HCT116 (cell line): ENCODE measurements around the gene CCDC183. TPM values are rescaled to one million over a fixed set of nuclear protein-coding genes. Genes with fewer than 3 reads are reported as not detected.

Experiments
- ATAC-seq: fragments of 200-7000 bp; cut with Tn5 transposase; 2 replicates; pipeline ENCODE4 v1.9.1; 2020; ENCODE audit warnings: mild to moderate bottlenecking, moderate library complexity
- BruUV-seq: library from RNA; stranded (reverse); fragments of 400-500 nt; replicated peaks from 2 replicates; lab custom pipeline; 2021; lab: Mats Ljungman, UMichigan
- CTCF ChIA-PET: fragments of 300-600 bp; sonication (Branson Sonifier 250); formaldehyde crosslinking; loops from one replicate; lab custom pipeline; 2021; ENCODE audit warnings: antibody characterized with exemption; lab: Charles Lee
- POLR2A ChIA-PET: fragments of 300-600, 350-600 bp; sonication (Branson Sonifier 250); formaldehyde crosslinking; loops from one replicate; lab custom pipeline; 2021; ENCODE audit warnings: antibody characterized with exemption; lab: Charles Lee
- RAD21 ChIA-PET, 2 experiments: fragments of 300-600 bp; sonication (Branson Sonifier 250); formaldehyde crosslinking; loops; one replicate each; lab custom pipeline; 2023; ENCODE audit warnings: low total read pairs in 2 of 2; ENCODE audit not compliant: uncharacterized antibody in 2 of 2, unreplicated experiment in 2 of 2, low non-redundant PET in 1 of 2; lab: Charles Lee
- DNase-seq: peaks from one replicate; pipeline ENCODE4 v3.0.0-alpha.2; 2010; ENCODE audit warnings: low read depth, low spot score
- H2AFZ ChIP-seq: fragments of 200-600 bp; shearing (Covaris generic), sonication (generic); 2 replicates; pipeline ENCODE4 v1.6.1; 2017; ENCODE audit warnings: low read depth, mixed run types, mixed read lengths, antibody characterized with exemption, low read length; ENCODE audit not compliant: poor library complexity, severe bottlenecking
- H3K27ac ChIP-seq: 2 replicates; pipeline ENCODE4 v1.5.1; 2012; ENCODE audit warnings: low read depth, low read length
- H3K27me3 ChIP-seq: fragments of 200-600 bp; sonication (generic); 2 replicates; pipeline ENCODE4 v1.6.1; 2016; ENCODE audit warnings: mixed run types, low read length, mixed read lengths; ENCODE audit not compliant: insufficient read depth
- H3K36me3 ChIP-seq, 2 experiments: fragments of 200-500 bp in 1 of 2; fragments of 200-600 bp in 1 of 2; sonication (Bioruptor generic) in 1 of 2; sonication (generic) in 1 of 2; 2 replicates each; pipeline versions ENCODE4 v1.5.1 to v1.6.1; 2014 to 2016; ENCODE audit warnings: low read length in 2 of 2, inconsistent platforms in 1 of 2, mixed read lengths in 1 of 2, mixed run types in 1 of 2; ENCODE audit not compliant: insufficient read depth in 2 of 2, control insufficient read depth in 1 of 2
- H3K4me1 ChIP-seq, 2 experiments: fragments of 200-600 bp in 1 of 2; sonication (generic) in 1 of 2; 2 replicates each; pipeline versions ENCODE4 v1.5.1 to v1.6.1; 2012 to 2017; ENCODE audit warnings: low read length in 2 of 2, inconsistent platforms in 1 of 2, mild to moderate bottlenecking in 1 of 2, mixed read lengths in 1 of 2, mixed run types in 1 of 2, moderate library complexity in 1 of 2; ENCODE audit not compliant: insufficient read depth in 2 of 2, control insufficient read depth in 1 of 2
- H3K4me2 ChIP-seq: fragments of 200-600 bp; sonication (generic); 2 replicates; pipeline ENCODE4 v1.6.1; 2017; ENCODE audit warnings: mixed run types, low read length, mixed read lengths
- H3K4me3 ChIP-seq, 2 experiments: fragments of 200-600 bp in 1 of 2; sonication (generic) in 1 of 2; replicated peaks in 1 of 2; 2 replicates each; pipeline ENCODE4 v1.5.1; 2011 to 2016; ENCODE audit warnings: low read length in 2 of 2, control low read depth in 1 of 2, low read depth in 1 of 2, mild to moderate bottlenecking in 1 of 2, mixed read lengths in 1 of 2, mixed run types in 1 of 2
- H3K79me2 ChIP-seq: fragments of 200-600 bp; sonication (generic); 2 replicates; pipeline ENCODE4 v1.6.1; 2017; ENCODE audit warnings: mild to moderate bottlenecking, mixed run types, low read length, moderate library complexity, mixed read lengths; ENCODE audit not compliant: insufficient read depth
- H3K9ac ChIP-seq: fragments of 200-600 bp; sonication (generic); 2 replicates; pipeline ENCODE4 v1.6.1; 2016; ENCODE audit warnings: low read length, mixed read lengths
- H3K9me2 ChIP-seq: fragments of 200-600 bp; sonication (generic), shearing (Covaris generic); 2 replicates; pipeline ENCODE4 v1.6.1; 2017; ENCODE audit warnings: mixed run types, mild to moderate bottlenecking, moderate library complexity; ENCODE audit not compliant: insufficient read depth
- H3K9me3 ChIP-seq, 2 experiments: fragments of 200-500 bp in 1 of 2; fragments of 200-600 bp in 1 of 2; sonication (Bioruptor generic) in 1 of 2; sonication (generic) in 1 of 2; 2 replicates each; pipeline ENCODE4 v1.6.1; 2014 to 2017; ENCODE audit warnings: low read length in 2 of 2, mixed read lengths in 2 of 2, inconsistent platforms in 1 of 2, low read depth in 1 of 2, mild to moderate bottlenecking in 1 of 2, mixed run types in 1 of 2, moderate library complexity in 1 of 2; ENCODE audit not compliant: control insufficient read depth in 1 of 2, insufficient read depth in 1 of 2
- H4K20me1 ChIP-seq: fragments of 200-600 bp; sonication (generic), shearing (Covaris generic); 2 replicates; pipeline ENCODE4 v1.6.1; 2017; ENCODE audit warnings: mixed run types, mild to moderate bottlenecking, moderate library complexity; ENCODE audit not compliant: insufficient read depth
- CBX3 ChIP-seq: IDR thresholded peaks from 2 replicates; pipeline ENCODE4 v1.6.1; 2012; ENCODE audit warnings: low read depth
- CTCF ChIP-seq, 3 experiments: fragments of 200-600 bp in 1 of 3; sonication (generic) in 1 of 3; IDR thresholded peaks in 2 of 3; conservative IDR thresholded peaks in 1 of 3; 2 replicates each; pipeline ENCODE4 v1.5.1; 2012 to 2017; ENCODE audit warnings: low read depth in 2 of 3, low read length in 2 of 3, antibody characterized with exemption in 1 of 3, borderline replicate concordance in 1 of 3, control low read depth in 1 of 3, mild to moderate bottlenecking in 1 of 3, mixed read lengths in 1 of 3, mixed run types in 1 of 3, moderate library complexity in 1 of 3; ENCODE audit not compliant: insufficient read depth in 1 of 3
- EGR1 ChIP-seq: IDR thresholded peaks from 2 replicates; pipeline ENCODE4 v1.6.1; 2012; ENCODE audit warnings: low read depth
- ELF1 ChIP-seq: IDR thresholded peaks from 2 replicates; pipeline ENCODE4 v1.6.1; 2012; ENCODE audit warnings: low read depth, borderline replicate concordance
- EZH2 ChIP-seq: fragments of 200-600 bp; sonication (generic); IDR thresholded peaks from 2 replicates; pipeline ENCODE4 v1.6.1; 2017; ENCODE audit warnings: antibody characterized with exemption, mixed run types
- JUND ChIP-seq: IDR thresholded peaks from 2 replicates; pipeline ENCODE4 v1.6.1; 2012
- MAX ChIP-seq: IDR thresholded peaks from 2 replicates; pipeline ENCODE4 v1.6.1; 2012
- POLR2A ChIP-seq: IDR thresholded peaks from 2 replicates; pipeline ENCODE4 v1.7.0; 2011; ENCODE audit warnings: borderline replicate concordance; ENCODE audit not compliant: insufficient read depth, insufficient read length; ENCODE audit errors: extremely low read depth
- POLR2AphosphoS5 ChIP-seq: IDR thresholded peaks from 2 replicates; pipeline ENCODE4 v1.6.1; 2011; ENCODE audit warnings: mild to moderate bottlenecking, low read depth, low read length, moderate library complexity
- SIN3A ChIP-seq: IDR thresholded peaks from 2 replicates; pipeline ENCODE4 v1.6.1; 2012; ENCODE audit warnings: low read depth
- TCF7L2 ChIP-seq: IDR thresholded peaks from 2 replicates; pipeline ENCODE4 v1.7.0; 2011; ENCODE audit warnings: borderline replicate concordance, inconsistent platforms; ENCODE audit not compliant: insufficient read depth, insufficient read length; ENCODE audit errors: extremely low read depth
- YY1 ChIP-seq: IDR thresholded peaks from 2 replicates; pipeline ENCODE4 v1.6.1; 2011; ENCODE audit warnings: low read length, low read depth, moderate library complexity, mild to moderate bottlenecking; ENCODE audit not compliant: insufficient replicate concordance; ENCODE audit errors: extremely low read depth
- intact Hi-C: fragments of 100-400 bp; cut with micrococcal nuclease; formaldehyde crosslinking; loops from 2 replicates; pipeline ENCODE4 v1.10.0; 2022
- total RNA-seq: library from RNA; stranded (reverse); gene quantifications from one replicate; pipeline ENCODE4 v1.2.1, GENCODE V29; 2021; ENCODE audit not compliant: unreplicated experiment
- TF ChIP-seq, protein P1 (sequence below): IDR thresholded peaks from 2 replicates; pipeline ENCODE4 v1.6.1; 2011; ENCODE audit warnings: mild to moderate bottlenecking, low read length, moderate library complexity; ENCODE audit not compliant: insufficient replicate concordance; ENCODE audit errors: extremely low read depth
- TF ChIP-seq, protein P2 (sequence below): IDR thresholded peaks from 2 replicates; pipeline ENCODE4 v1.6.1; 2012; ENCODE audit warnings: low read depth

The CCDC183 gene
- total RNA-seq, 1 experiment from 2014 or later = 2.8 TPM

DNA sequence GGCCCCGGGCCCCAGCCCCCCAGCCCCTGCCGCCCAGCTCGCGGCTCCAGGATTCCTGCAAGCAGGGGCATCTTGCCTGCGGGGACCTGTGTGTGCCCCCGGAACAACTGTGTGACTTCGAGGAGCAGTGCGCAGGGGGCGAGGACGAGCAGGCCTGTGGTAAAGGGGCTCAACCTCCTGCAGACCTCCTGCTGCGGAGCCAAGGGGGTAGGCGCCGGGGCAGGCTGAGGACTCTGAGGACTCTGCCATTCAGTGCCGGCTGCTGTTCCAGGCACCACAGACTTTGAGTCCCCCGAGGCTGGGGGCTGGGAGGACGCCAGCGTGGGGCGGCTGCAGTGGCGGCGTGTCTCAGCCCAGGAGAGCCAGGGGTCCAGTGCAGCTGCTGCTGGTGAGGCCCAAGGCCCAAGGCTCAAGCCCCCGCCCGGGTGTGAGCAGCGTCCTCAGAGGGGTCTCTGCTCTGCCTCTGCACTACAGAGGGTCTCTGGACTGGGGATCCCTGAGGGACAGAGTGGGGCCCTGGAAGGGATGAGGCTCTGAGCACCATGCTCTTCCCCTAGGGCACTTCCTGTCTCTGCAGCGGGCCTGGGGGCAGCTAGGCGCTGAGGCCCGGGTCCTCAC is 59.4 kb downstream of the CCDC183 start:
- Histone ChIP-seq H2AFZ (no peak overlapping the region), H3K4me3 (no peak overlapping the region), H3K9me2 (no peaks in the 10 kb centered on the region), H3K79me2 (no peaks in the 10 kb centered on the region), H3K4me2 (no peak overlapping the region), H3K4me1 (peaks cover 2 to 12% of the 10 kb centered on the region in 2 experiments; a peak in 2 of 4 replicates), H3K27me3 (no peaks in the 10 kb centered on the region), H3K9ac (no peak overlapping the region), H4K20me1 (no peaks in the 10 kb centered on the region), H3K9me3 (no peaks in the 10 kb centered on the region), H3K27ac (no peak overlapping the region), H3K36me3 (peaks cover 0 to 7% of the 10 kb centered on the region in 2 experiments; a peak in 1 of 4 replicates)
- ChIA-PET POLR2A (no interaction called here), CTCF (no interaction called here), RAD21 (no interaction called here)
- BruUV-seq = no TSS peak
- intact Hi-C loops = no loop called here
- no peak for ATAC-seq
- no peak for DNase-seq
- TF ChIP-seq EGR1 = no peak
- TF ChIP-seq, protein P1, sequence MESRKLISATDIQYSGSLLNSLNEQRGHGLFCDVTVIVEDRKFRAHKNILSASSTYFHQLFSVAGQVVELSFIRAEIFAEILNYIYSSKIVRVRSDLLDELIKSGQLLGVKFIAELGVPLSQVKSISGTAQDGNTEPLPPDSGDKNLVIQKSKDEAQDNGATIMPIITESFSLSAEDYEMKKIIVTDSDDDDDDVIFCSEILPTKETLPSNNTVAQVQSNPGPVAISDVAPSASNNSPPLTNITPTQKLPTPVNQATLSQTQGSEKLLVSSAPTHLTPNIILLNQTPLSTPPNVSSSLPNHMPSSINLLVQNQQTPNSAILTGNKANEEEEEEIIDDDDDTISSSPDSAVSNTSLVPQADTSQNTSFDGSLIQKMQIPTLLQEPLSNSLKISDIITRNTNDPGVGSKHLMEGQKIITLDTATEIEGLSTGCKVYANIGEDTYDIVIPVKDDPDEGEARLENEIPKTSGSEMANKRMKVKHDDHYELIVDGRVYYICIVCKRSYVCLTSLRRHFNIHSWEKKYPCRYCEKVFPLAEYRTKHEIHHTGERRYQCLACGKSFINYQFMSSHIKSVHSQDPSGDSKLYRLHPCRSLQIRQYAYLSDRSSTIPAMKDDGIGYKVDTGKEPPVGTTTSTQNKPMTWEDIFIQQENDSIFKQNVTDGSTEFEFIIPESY = no peak
- TF ChIP-seq SIN3A = no peak
- TF ChIP-seq POLR2AphosphoS5 = no peak; the same call in 1 of the 2 replicates
- TF ChIP-seq CTCF (IDR thresholded peaks at IDR 0.05 in 2 of 3, conservative IDR thresholded peaks at IDR 0.05 in 1 of 3; ENCODE audit: borderline replicate concordance in 1 of 3, insufficient read depth in 1 of 3, low read depth in 2 of 3, low read length in 2 of 3) = no peak
- no peak for TF ChIP-seq EZH2
- no peak for TF ChIP-seq TCF7L2
- no peak for TF ChIP-seq JUND
- no peak for TF ChIP-seq POLR2A
- no peak for TF ChIP-seq MAX
- no peak for TF ChIP-seq CBX3
- TF ChIP-seq, protein P2, sequence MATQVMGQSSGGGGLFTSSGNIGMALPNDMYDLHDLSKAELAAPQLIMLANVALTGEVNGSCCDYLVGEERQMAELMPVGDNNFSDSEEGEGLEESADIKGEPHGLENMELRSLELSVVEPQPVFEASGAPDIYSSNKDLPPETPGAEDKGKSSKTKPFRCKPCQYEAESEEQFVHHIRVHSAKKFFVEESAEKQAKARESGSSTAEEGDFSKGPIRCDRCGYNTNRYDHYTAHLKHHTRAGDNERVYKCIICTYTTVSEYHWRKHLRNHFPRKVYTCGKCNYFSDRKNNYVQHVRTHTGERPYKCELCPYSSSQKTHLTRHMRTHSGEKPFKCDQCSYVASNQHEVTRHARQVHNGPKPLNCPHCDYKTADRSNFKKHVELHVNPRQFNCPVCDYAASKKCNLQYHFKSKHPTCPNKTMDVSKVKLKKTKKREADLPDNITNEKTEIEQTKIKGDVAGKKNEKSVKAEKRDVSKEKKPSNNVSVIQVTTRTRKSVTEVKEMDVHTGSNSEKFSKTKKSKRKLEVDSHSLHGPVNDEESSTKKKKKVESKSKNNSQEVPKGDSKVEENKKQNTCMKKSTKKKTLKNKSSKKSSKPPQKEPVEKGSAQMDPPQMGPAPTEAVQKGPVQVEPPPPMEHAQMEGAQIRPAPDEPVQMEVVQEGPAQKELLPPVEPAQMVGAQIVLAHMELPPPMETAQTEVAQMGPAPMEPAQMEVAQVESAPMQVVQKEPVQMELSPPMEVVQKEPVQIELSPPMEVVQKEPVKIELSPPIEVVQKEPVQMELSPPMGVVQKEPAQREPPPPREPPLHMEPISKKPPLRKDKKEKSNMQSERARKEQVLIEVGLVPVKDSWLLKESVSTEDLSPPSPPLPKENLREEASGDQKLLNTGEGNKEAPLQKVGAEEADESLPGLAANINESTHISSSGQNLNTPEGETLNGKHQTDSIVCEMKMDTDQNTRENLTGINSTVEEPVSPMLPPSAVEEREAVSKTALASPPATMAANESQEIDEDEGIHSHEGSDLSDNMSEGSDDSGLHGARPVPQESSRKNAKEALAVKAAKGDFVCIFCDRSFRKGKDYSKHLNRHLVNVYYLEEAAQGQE = no peak
- TF ChIP-seq ELF1 = no peak
- TF ChIP-seq YY1 = no peak
